ENCODE results near the gene IRAK3. TPM values are rescaled to one million over a fixed set of nuclear protein-coding genes. Genes with fewer than 3 reads are reported as not detected.

Gene IRAK3
- total and polyA plus RNA-seq, 11 donors = 2.2 to 11.4 (median 4.7) TPM

GRCh38 chr12:66268562-66268961 is 79.5 kb downstream of the IRAK3 start:
- peak overlapping the region in 1 of 12 donors; percentile 17 for H3K4me3 ChIP-seq
- WGBS, 4 donors = 62 to 84% (median 72%) methylated on average over 3 of the region's 3 CpGs
- H3K27ac ChIP-seq = peak overlapping the region in 2 of 12 donors; percentile 50 to 76
- peaks cover 0 to 8% (median 0%) of the 10 kb centered on the region in 9 donors for H3K27me3 ChIP-seq
- intact Hi-C loops (cut with DNase I) = loop anchor here in 1 of 10 donors (5.0 to 10.0 kb wide), 2 partner anchors 139 to 436 kb away; no protein-coding TSS in a partner anchor
- DNase-seq (no peak), ATAC-seq (no peak)
- no peak for TF ChIP-seq CTCF (IDR thresholded peaks at IDR 0.05)
- no peak for TF ChIP-seq POLR2A (IDR thresholded peaks at IDR 0.05)
- peaks cover 0 to 26% (median 0%) of the 10 kb centered on the region in 12 donors for H3K4me1 ChIP-seq
- H3K9me3 ChIP-seq = no peaks in the 10 kb centered on the region
- no peaks in the 10 kb centered on the region for H3K36me3 ChIP-seq

GRCh38 chr12:66269142-66269541 is 80.1 kb downstream of the IRAK3 start:
- peaks cover 0 to 8% (median 0%) of the 10 kb centered on the region in 9 donors for H3K27me3 ChIP-seq
- H3K27ac ChIP-seq = peak overlapping the region in 2 of 12 donors; percentile 50 to 76
- intact Hi-C loops (cut with DNase I) = loop anchor here in 1 of 10 donors (5.0 to 10.0 kb wide), 2 partner anchors 138 to 436 kb away; no protein-coding TSS in a partner anchor

GRCh38 chr12:66269757-66270383 is 80.9 kb downstream of the IRAK3 start:
- 65 to 75% (median 68%) methylated on average over 5 of the region's 5 CpGs for WGBS, 4 donors
- DNase-seq = no peak
- H3K36me3 ChIP-seq = no peaks in the 10 kb centered on the region
- intact Hi-C loops (cut with DNase I) = loop anchor here in 8 of 10 donors (5.0 to 10.0 kb wide), 5 partner anchors 137 to 585 kb away; no protein-coding TSS in a partner anchor
- no peak overlapping the region for H3K4me3 ChIP-seq
- H3K9me3 ChIP-seq = no peaks in the 10 kb centered on the region
- peaks cover 0 to 26% (median 0%) of the 10 kb centered on the region in 12 donors for H3K4me1 ChIP-seq
- H3K27ac ChIP-seq = peak overlapping the region in 1 of 12 donors; percentile 76
- H3K27me3 ChIP-seq = peaks cover 0 to 8% (median 0%) of the 10 kb centered on the region in 9 donors
- peak; percentile 14 to 70 (median 53) for TF ChIP-seq CTCF (IDR thresholded peaks at IDR 0.05)
- no peak for TF ChIP-seq POLR2A (IDR thresholded peaks at IDR 0.05)
- ATAC-seq = peak in 1 of 4 donors; percentile 47

More at GRCh38 chr12:66269142-66269541, 80.1 kb downstream of the IRAK3 start:
- no peak for ATAC-seq
- peaks cover 0 to 26% (median 0%) of the 10 kb centered on the region in 12 donors for H3K4me1 ChIP-seq
- no peak for TF ChIP-seq POLR2A (IDR thresholded peaks at IDR 0.05)
- TF ChIP-seq CTCF (IDR thresholded peaks at IDR 0.05) = no peak
- DNase-seq = no peak
- no peaks in the 10 kb centered on the region for H3K9me3 ChIP-seq
- H3K4me3 ChIP-seq = peak overlapping the region in 1 of 12 donors; percentile 17
- no peaks in the 10 kb centered on the region for H3K36me3 ChIP-seq
- 79 to 84% (median 79%) methylated on average over 6 of the region's 6 CpGs for WGBS, 4 donors

GRCh38 chr12:66270613-66271012 is 81.6 kb downstream of the IRAK3 start:
- Histone ChIP-seq H3K27ac (no peak overlapping the region), H3K4me3 (no peak overlapping the region), H3K36me3 (no peaks in the 10 kb centered on the region), H3K4me1 (peaks cover 0 to 26% (median 0%) of the 10 kb centered on the region in 12 donors), H3K27me3 (peaks cover 0 to 8% (median 0%) of the 10 kb centered on the region in 9 donors), H3K9me3 (no peaks in the 10 kb centered on the region)
- 78 to 88% (median 84%) methylated on average over 1 of the region's 1 CpG for WGBS, 4 donors
- intact Hi-C loops (cut with DNase I) = loop anchor here in 7 of 10 donors (5.0 to 10.0 kb wide), 5 partner anchors 137 to 584 kb away; no protein-coding TSS in a partner anchor
- ATAC-seq = no peak
- no peak for DNase-seq
- no peak for TF ChIP-seq POLR2A (IDR thresholded peaks at IDR 0.05)
